GM20431 (cell line): ENCODE results near the gene EIF3CL.
"Not testable (repeated sequence)": the region's sequence is repeated elsewhere in the genome, so short reads cannot be mapped to it uniquely, and the experiment has no call there.

ENCODE experiments used
- in situ Hi-C: fragments of 300-500 bp; cut with MseI, MboI; formaldehyde crosslinking; loops from one replicate; pipeline ENCODE4 v1.15.0; 2020; ENCODE audit warnings: low sequenced_read_pairs; ENCODE audit not compliant: unreplicated experiment

Gene EIF3CL, protein sequence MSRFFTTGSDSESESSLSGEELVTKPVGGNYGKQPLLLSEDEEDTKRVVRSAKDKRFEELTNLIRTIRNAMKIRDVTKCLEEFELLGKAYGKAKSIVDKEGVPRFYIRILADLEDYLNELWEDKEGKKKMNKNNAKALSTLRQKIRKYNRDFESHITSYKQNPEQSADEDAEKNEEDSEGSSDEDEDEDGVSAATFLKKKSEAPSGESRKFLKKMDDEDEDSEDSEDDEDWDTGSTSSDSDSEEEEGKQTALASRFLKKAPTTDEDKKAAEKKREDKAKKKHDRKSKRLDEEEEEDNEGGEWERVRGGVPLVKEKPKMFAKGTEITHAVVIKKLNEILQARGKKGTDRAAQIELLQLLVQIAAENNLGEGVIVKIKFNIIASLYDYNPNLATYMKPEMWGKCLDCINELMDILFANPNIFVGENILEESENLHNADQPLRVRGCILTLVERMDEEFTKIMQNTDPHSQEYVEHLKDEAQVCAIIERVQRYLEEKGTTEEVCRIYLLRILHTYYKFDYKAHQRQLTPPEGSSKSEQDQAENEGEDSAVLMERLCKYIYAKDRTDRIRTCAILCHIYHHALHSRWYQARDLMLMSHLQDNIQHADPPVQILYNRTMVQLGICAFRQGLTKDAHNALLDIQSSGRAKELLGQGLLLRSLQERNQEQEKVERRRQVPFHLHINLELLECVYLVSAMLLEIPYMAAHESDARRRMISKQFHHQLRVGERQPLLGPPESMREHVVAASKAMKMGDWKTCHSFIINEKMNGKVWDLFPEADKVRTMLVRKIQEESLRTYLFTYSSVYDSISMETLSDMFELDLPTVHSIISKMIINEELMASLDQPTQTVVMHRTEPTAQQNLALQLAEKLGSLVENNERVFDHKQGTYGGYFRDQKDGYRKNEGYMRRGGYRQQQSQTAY

GRCh38 chr16:28403220-28404072 is at the start of gene EIF3CL:
TSS of gene EIF3CL (minus strand) at chr16:28403841. CDS start at chr16:28403618, 223 bp downstream.
- in situ Hi-C loops: not testable (repeated sequence)

- in situ Hi-C loops: not testable (repeated sequence)
Measured at GRCh38 chr16:28447081-28447480, 43.4 kb upstream of the EIF3CL start.

- in situ Hi-C loops: not testable (repeated sequence)
Measured at GRCh38 chr16:28446388-28446787, 42.7 kb upstream of the EIF3CL start.

DNA sequence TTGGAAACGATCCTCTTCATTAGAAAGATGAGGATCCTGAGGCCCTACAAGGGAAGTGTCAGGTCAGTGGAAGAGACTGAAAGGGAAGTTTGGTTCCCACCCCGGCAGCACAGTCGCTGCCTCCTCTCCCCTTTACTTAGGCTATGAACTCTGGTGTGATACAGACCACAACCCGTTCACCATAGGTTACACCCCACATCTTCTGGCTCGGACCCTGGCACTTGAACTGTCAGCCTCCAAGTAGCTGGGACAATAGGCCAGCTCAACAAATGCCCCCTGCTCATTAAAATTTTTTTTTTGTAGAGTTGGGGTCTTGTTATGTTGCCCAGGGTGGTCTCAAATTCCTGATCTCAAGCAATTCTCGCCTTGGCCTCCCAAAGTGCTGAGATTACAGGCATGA is 40.3 kb upstream of the EIF3CL start:
- in situ Hi-C loops: not testable (repeated sequence)

DNA sequence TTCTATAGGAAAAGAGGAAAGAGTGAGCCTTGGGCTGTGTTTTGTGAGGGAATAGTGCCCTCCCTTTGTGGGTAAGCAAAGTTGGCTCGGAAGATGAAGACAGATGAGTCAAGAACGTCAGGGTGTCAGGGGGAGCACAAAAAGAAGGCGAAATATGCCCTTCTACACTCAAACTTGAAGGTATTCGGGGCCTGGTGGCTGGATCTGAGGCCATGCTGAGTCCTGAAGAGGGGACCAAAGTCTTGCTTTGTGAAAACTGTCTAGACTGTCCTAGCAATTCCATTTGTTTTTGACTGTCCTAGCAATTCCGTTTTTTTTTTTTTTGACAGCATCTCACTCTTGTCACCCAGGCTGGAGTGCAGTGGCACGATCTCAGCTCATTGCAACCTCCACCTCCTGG is 35.3 kb upstream of the EIF3CL start:
- in situ Hi-C loops: not testable (repeated sequence)

GRCh38 chr16:28435340-28435739 is 31.7 kb upstream of the EIF3CL start:
- in situ Hi-C loops: not testable (repeated sequence)

DNA sequence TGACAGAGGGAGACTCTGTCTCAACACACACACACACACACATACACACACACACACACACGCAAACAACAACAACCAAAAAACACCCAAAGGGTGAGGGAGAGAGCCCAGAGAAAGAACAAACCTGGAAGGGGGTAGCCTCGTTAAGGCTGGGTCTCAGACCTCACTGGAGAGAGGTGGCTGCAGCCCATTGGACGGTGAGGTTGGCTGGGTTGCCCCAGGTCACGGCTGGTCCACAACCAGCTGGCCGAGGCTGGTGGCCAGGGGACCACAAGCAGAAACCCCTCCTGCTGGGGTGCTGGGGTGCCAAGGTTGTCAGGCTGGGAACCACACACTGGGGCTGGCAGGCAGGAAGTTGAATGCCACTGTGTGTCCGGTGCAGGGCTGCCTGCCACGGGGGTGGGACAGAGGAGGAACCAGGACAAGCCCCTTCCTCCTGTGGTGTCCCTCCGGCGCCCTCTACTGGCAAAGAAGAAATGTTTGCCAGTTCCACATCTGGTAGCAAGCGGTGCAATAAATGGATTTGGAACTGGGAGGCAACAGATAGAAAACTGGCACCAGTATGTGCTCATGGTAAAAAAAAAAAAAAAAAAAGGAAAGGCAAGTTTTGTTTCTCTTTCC is 22.5 kb upstream of the EIF3CL start:
- in situ Hi-C loops: not testable (repeated sequence)

DNA sequence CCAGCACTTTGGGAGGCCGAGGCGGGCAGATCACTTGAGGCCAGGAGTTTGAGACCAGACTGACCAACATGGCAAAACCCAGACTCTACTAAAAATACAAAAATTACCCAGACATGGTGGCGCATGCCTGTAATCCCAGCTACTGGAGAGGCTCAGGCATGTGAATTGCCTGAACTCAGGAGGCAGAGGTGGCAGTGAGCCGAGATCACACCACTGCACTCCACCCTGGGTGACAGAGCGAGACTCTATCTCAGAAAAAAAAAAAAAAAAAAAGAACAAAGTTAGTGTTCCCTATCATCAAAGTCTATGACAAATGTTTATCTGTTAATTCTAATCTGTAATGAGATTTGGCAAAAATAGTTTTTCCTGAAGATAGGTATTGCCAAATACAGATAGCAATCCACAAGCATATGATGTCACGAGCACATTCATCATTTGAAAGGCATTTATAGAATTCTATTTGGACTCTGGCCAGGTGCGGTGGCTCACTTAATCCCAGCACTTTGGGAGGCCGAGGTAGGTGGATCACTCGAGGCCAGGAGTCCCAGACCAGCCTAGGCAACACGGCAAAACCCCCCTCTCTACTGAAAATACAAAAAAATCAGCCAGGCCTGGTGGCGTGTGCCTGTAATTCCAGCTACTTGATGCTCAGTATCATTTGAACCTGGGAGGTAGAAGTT is 17.6 kb upstream of the EIF3CL start:
- in situ Hi-C loops: not testable (repeated sequence)

GRCh38 chr16:28417033-28417432 is 13.4 kb upstream of the EIF3CL start:
- in situ Hi-C loops: not testable (repeated sequence)

GRCh38 chr16:28414530-28414929 is 10.9 kb upstream of the EIF3CL start:
- in situ Hi-C loops: not testable (repeated sequence)

DNA sequence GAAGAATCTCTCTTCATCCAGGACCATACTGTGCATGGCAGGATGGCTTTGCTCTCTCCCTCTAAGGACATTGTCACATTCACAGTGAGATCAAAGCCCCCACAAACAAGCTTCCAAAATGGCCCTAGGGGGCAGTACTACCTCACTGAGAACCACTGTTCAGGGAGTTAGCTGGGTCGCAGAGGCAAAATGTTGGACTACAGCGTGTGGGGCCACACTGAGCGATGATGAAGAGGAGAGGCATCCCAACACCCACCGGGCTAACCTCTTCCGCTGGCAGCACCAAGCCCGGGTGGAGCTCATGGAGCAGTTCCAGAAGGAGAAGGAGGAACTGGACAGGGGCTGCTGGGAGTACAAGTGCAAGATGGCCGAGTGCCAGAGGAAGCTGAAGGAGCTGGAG is 9.9 kb upstream of the EIF3CL start:
- in situ Hi-C loops: not testable (repeated sequence)

- in situ Hi-C loops: not testable (repeated sequence)
Measured at GRCh38 chr16:28392054-28392453, 11.6 kb downstream of the EIF3CL start.

- in situ Hi-C loops: not testable (repeated sequence)
Measured at GRCh38 chr16:28382177-28382867, 21.3 kb downstream of the EIF3CL start.

DNA sequence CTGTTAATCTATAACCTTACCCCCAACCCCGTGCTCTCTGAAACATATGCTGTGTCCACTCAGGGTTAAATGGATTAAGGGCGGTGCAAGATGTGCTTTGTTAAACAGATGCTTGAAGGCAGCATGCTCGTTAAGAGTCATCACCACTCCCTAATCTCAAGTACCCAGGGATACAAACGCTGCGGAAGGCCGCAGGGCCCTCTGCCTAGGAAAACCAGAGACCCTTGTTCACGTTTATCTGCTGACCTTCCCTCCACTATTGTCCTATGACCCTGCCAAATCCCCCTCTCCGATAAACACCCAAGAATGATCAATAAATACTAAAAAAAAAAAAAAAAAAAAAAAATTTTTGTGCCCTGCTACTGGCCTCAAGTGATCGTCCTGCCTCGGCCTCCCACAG is 25.8 kb downstream of the EIF3CL start:
- in situ Hi-C loops: not testable (repeated sequence)

DNA sequence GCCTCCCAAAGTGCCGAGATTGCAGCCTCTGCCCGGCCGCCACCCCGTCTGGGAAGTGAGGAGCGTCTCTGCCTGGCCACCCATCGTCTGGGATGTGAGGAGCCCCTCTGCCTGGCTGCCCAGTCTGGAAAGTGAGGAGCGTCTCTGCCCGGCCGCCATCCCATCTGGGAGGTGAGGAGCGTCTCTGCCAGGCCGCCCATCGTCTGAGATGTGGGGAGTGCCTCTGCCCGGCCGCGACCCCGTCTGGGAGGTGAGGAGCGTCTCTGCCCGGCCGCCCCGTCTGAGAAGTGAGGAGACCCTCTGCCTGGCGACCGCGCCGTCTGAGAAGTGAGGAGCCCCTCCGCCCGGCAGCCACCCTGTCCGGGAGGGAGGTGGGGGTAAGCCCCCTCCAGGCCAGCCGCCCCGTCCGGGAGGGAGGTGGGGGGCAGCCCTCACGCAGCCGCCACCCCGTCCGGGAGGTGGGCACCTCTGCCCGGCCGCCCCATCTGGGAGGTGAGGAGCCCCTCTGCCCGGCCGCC is 26.5 kb downstream of the EIF3CL start:
- in situ Hi-C loops: not testable (repeated sequence)

DNA sequence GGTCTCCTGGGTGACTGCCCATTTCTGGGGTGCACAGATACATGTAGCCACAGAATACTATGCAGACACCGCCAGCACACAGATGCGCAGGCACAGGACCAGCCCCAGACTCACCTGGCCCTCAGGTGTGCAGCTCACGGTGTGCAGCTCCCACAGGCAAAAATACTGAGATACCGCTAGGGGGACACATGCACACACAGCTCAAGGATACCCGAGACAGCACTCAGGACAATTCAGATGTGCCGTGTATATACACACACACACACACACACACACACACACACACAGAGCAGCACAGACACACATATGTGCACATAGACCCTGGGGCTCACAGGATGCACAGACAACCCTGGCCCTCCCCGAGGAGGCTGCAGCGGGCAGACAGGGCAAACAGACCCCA is 28.5 kb downstream of the EIF3CL start:
- in situ Hi-C loops: not testable (repeated sequence)

DNA sequence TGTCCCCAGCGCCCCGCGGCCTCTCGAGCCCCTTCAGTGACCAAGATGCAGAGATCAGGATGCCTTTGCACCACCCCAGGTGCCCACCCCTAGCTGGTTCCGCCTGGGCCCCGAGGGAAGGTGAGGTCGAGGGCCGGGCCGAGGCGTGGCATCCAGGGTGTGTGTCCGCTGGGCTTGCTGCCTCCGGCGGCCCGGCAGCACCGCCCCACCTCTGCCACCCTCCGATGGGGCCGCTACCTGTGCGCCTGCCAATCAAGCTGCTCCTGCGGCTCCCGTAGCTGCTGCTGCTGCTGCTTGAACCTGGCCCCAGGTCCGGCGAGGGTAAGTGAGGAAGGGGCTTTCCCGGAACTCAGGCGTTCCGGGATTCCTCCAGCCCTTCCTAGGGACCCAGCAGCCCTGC is 29.4 kb downstream of the EIF3CL start:
- in situ Hi-C loops: not testable (repeated sequence)

DNA sequence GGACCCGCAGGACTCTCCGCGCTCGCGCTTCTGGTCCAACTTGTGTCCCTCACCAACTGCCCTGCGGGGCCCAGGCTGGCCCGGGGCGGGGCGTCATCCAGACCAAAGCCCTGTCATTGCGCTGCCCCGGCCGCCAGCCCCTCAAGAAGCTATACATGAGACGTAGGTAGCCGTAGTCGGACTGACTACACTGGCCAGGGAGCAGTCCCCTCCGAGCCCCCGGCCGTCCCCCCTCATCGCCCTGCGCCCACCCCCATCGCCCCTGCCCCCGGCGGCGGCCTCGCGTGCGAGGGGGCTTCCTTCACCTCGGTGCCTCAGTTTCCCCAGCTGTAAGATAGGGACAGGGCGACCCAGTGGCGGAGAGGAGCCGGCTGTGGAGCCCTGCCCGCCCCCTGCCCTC is 35.7 kb downstream of the EIF3CL start:
- in situ Hi-C loops: not testable (repeated sequence)
